H1 (cell line): ENCODE measurements around the gene BEX2. TPM values are rescaled to one million over a fixed set of nuclear protein-coding genes. Genes with fewer than 3 reads are reported as not detected.

ENCODE experiments used
- CTCF ChIA-PET: fragments of 300-600 bp; sonication (Branson Sonifier 250); formaldehyde crosslinking; loops from one replicate; lab custom pipeline; 2021; ENCODE audit not compliant: partially characterized antibody; lab: Charles Lee
- POLR2A ChIA-PET: fragments of 300-600 bp; sonication (Branson Sonifier 250); formaldehyde crosslinking; loops from one replicate; lab custom pipeline; 2021; ENCODE audit warnings: inconsistent platforms; ENCODE audit not compliant: partially characterized antibody; lab: Charles Lee
- DNase-seq, 2 experiments: peaks; one replicate each; pipeline versions ENCODE4 v3.0.0 to v3.0.0-alpha.2; 2010 to 2022; ENCODE audit warnings: low spot score in 2 of 2, low read depth in 1 of 2, mixed read lengths in 1 of 2
- FAIRE-seq: peaks from 2 replicates; lab custom pipeline; 2011; peaks lifted over from hg19 to GRCh38; lab: Jason Lieb, UNC
- H2AFZ ChIP-seq: 2 replicates; pipeline ENCODE4 v1.8.1; 2012; ENCODE audit warnings: low read length, inconsistent platforms
- H2AK5ac ChIP-seq: 2 replicates; pipeline ENCODE4 v1.6.1; 2013; ENCODE audit warnings: low read depth, low read length
- H2BK120ac ChIP-seq: replicated peaks from 2 replicates; pipeline ENCODE3; 2013; ENCODE audit warnings: low read depth, low read length, inconsistent platforms
- H2BK12ac ChIP-seq: 2 replicates; pipeline ENCODE4 v1.6.1; 2013; ENCODE audit warnings: low read depth, low read length
- H2BK15ac ChIP-seq: 2 replicates; pipeline ENCODE4 v1.6.1; 2013; ENCODE audit warnings: low read length
- H2BK20ac ChIP-seq: 2 replicates; pipeline ENCODE4 v1.6.1; 2013; ENCODE audit warnings: low read length
- H2BK5ac ChIP-seq: 2 replicates; pipeline ENCODE4 v1.6.1; 2013; ENCODE audit warnings: low read depth, low read length
- H3K14ac ChIP-seq: 2 replicates; pipeline ENCODE4 v1.6.1; 2013; ENCODE audit warnings: inconsistent platforms; ENCODE audit not compliant: insufficient read length
- H3K18ac ChIP-seq: 2 replicates; pipeline ENCODE4 v1.6.1; 2013; ENCODE audit warnings: low read length; ENCODE audit errors: extremely low read depth
- H3K23ac ChIP-seq: 2 replicates; pipeline ENCODE4 v1.6.1; 2013; ENCODE audit warnings: inconsistent platforms; ENCODE audit not compliant: insufficient read length
- H3K23me2 ChIP-seq: 2 replicates; pipeline ENCODE4 v1.6.1; 2013; ENCODE audit warnings: low read depth, low read length
- H3K27ac ChIP-seq: 2 replicates; pipeline ENCODE4 v1.6.1; 2011; ENCODE audit warnings: low read depth, low read length, inconsistent platforms
- H3K27me3 ChIP-seq, 4 experiments: replicated peaks in 1 of 4; 1 replicate in 1 of 4; 2 replicates in 3 of 4; pipeline versions ENCODE4 v1.6.1 to v1.8.1; 2011 to 2013; ENCODE audit warnings: low read length in 3 of 4, mild to moderate bottlenecking in 3 of 4, inconsistent platforms in 2 of 4, mixed read lengths in 2 of 4, moderate library complexity in 1 of 4; ENCODE audit not compliant: control insufficient read depth in 3 of 4, insufficient read depth in 3 of 4; ENCODE audit errors: extremely low read depth in 1 of 4
- H3K36me3 ChIP-seq, 4 experiments: 2 replicates each; pipeline versions ENCODE4 v1.6.1 to v1.8.1; 2011 to 2013; ENCODE audit warnings: mild to moderate bottlenecking in 4 of 4, low read length in 3 of 4, moderate library complexity in 2 of 4, control low read depth in 1 of 4, inconsistent platforms in 1 of 4; ENCODE audit not compliant: insufficient read depth in 4 of 4, control insufficient read depth in 2 of 4
- H3K4ac ChIP-seq: replicated peaks from 2 replicates; pipeline ENCODE3; 2013; ENCODE audit warnings: low read length, low read depth, mixed read lengths, inconsistent platforms; ENCODE audit not compliant: insufficient read length
- H3K4me1 ChIP-seq, 4 experiments: replicated peaks in 1 of 4; 1 replicate in 1 of 4; 2 replicates in 3 of 4; pipeline versions ENCODE4 v1.6.1 to v1.8.1; 2011 to 2013; ENCODE audit warnings: low read length in 3 of 4, inconsistent platforms in 2 of 4, mixed read lengths in 1 of 4; ENCODE audit not compliant: insufficient read depth in 4 of 4, control insufficient read depth in 3 of 4
- H3K4me2 ChIP-seq, 2 experiments: 2 replicates each; pipeline versions ENCODE4 v1.6.1 to v1.8.1; 2011 to 2013; ENCODE audit warnings: low read depth in 2 of 2, low read length in 2 of 2, control low read depth in 1 of 2, inconsistent platforms in 1 of 2, mild to moderate bottlenecking in 1 of 2; ENCODE audit not compliant: insufficient read depth in 1 of 2
- H3K4me3 ChIP-seq, 4 experiments: fragments of 200-600, 300-600 bp in 1 of 4; sonication (generic), shearing (Covaris generic), sonication (Bioruptor Twin) in 1 of 4; 2 replicates each; pipeline versions ENCODE4 v1.5.1 to v1.8.1; 2011 to 2016; ENCODE audit warnings: low read length in 4 of 4, low read depth in 3 of 4, control low read depth in 2 of 4, inconsistent platforms in 2 of 4, mild to moderate bottlenecking in 2 of 4, mixed read lengths in 1 of 4, moderate library complexity in 1 of 4; ENCODE audit not compliant: insufficient read depth in 2 of 4; ENCODE audit errors: extremely low read depth in 1 of 4
- H3K56ac ChIP-seq: replicated peaks from 2 replicates; pipeline ENCODE3; 2013; ENCODE audit warnings: low read depth, mild to moderate bottlenecking, mixed read lengths, low read length, inconsistent platforms; ENCODE audit not compliant: insufficient read length
- H3K79me1 ChIP-seq: 2 replicates; pipeline ENCODE4 v1.6.1; 2013; ENCODE audit warnings: low read depth, low read length, control low read depth
- H3K79me2 ChIP-seq, 2 experiments: 2 replicates each; pipeline versions ENCODE4 v1.6.1 to v1.8.1; 2012 to 2013; ENCODE audit warnings: low read length in 2 of 2, mild to moderate bottlenecking in 2 of 2, inconsistent platforms in 1 of 2; ENCODE audit not compliant: insufficient read depth in 2 of 2, control insufficient read depth in 1 of 2
- H3K9ac ChIP-seq, 4 experiments: replicated peaks in 1 of 4; 1 replicate in 1 of 4; 2 replicates in 3 of 4; pipeline versions ENCODE4 v1.6.1 to v1.8.1; 2011 to 2013; ENCODE audit warnings: low read depth in 3 of 4, low read length in 3 of 4, control low read depth in 2 of 4, mild to moderate bottlenecking in 2 of 4, moderate library complexity in 2 of 4, inconsistent platforms in 1 of 4; ENCODE audit errors: extremely low read depth in 1 of 4
- H3K9me3 ChIP-seq, 2 experiments: 2 replicates each; pipeline versions ENCODE4 v1.6.1 to v1.8.1; 2012 to 2013; ENCODE audit warnings: mild to moderate bottlenecking in 2 of 2, moderate library complexity in 2 of 2, control low read depth in 1 of 2, inconsistent platforms in 1 of 2, low read depth in 1 of 2, low read length in 1 of 2, mixed read lengths in 1 of 2; ENCODE audit not compliant: insufficient read depth in 2 of 2
- H4K20me1 ChIP-seq, 2 experiments: replicated peaks in 1 of 2; 2 replicates each; pipeline versions ENCODE3 to v1.8.1; 2011 to 2013; ENCODE audit warnings: inconsistent platforms in 2 of 2, low read length in 2 of 2, mild to moderate bottlenecking in 1 of 2; ENCODE audit not compliant: insufficient read depth in 2 of 2, control insufficient read depth in 1 of 2
- H4K5ac ChIP-seq: 2 replicates; pipeline ENCODE4 v1.6.1; 2013; ENCODE audit warnings: low read length, low read depth, mixed read lengths, inconsistent platforms; ENCODE audit not compliant: insufficient read length
- H4K8ac ChIP-seq: 2 replicates; pipeline ENCODE4 v1.8.0; 2013; ENCODE audit warnings: mild to moderate bottlenecking, moderate library complexity, low read length, inconsistent platforms; ENCODE audit not compliant: insufficient read depth; ENCODE audit errors: extremely low read depth
- H4K91ac ChIP-seq: replicated peaks from 2 replicates; pipeline ENCODE3; 2013; ENCODE audit warnings: low read length, mixed read lengths, inconsistent platforms; ENCODE audit not compliant: insufficient read length
- EGR1 ChIP-seq: IDR thresholded peaks from 2 replicates; pipeline ENCODE4 v1.6.1; 2011; ENCODE audit warnings: low read depth, low read length, borderline replicate concordance
- RAD21 ChIP-seq, 2 experiments: IDR thresholded peaks in 1 of 2; conservative IDR thresholded peaks in 1 of 2; 2 replicates each; pipeline ENCODE4 v1.6.1; 2011; ENCODE audit warnings: low read depth in 2 of 2, low read length in 2 of 2, improper control_type of control experiment in 1 of 2, inconsistent platforms in 1 of 2, mild to moderate bottlenecking in 1 of 2, moderate library complexity in 1 of 2
- SAP30 ChIP-seq: fragments of 300-600 bp; sonication (generic); IDR thresholded peaks from 2 replicates; pipeline ENCODE4 v1.7.1; 2012; ENCODE audit warnings: low read length, moderate library complexity, mild to moderate bottlenecking, inconsistent platforms; ENCODE audit not compliant: insufficient read depth, insufficient replicate concordance
- SP4 ChIP-seq: IDR thresholded peaks from 2 replicates; pipeline ENCODE4 v1.6.1; 2012; ENCODE audit warnings: low read length, inconsistent platforms
- WGBS, 2 experiments: shearing (Covaris generic) in 1 of 2; methylation state at CpG; one replicate each; pipeline versions ENCODE4 v1.1.6 to v1.1.7; 2013 to 2015; ENCODE audit warnings: low lambda C conversion rate in 2 of 2, mixed read lengths in 2 of 2, inconsistent platforms in 1 of 2, low coverage in 1 of 2, missing lambda C conversion rate in 1 of 2; ENCODE audit not compliant: insufficient replicate concordance in 2 of 2, insufficient coverage in 1 of 2, insufficient read length in 1 of 2; ENCODE audit errors: extremely low coverage in 1 of 2, missing lambda C conversion rate in 1 of 2; 5-methylcytosine and 5-hydroxymethylcytosine counted together
- polyA plus RNA-seq, 7 experiments: library from polyadenylated mRNA; depleted of rRNA in 3 of 7; stranded (reverse) in 5 of 7; unstranded in 2 of 7; fragments of >200 nt in 5 of 7; fragments of 200-250 nt in 2 of 7; gene quantifications; 1 replicate in 5 of 7; 2 replicates in 1 of 7; 4 replicates in 1 of 7; pipeline versions ENCODE4 v1.2.1 to v1.2.3, GENCODE V29; 2011 to 2013; ENCODE audit warnings: missing spikeins in 2 of 7, mixed read lengths in 2 of 7
- total RNA-seq: library from RNA; stranded (reverse); fragmentation: NEBNext Ultra II Directional; extraction: Animal tissue kit (Norgen Biotek cat#: 25700); gene quantifications from 2 replicates; pipeline ENCODE4 v1.2.1, GENCODE V29; 2021
- TF ChIP-seq, protein P1 (sequence below): IDR thresholded peaks from 2 replicates; pipeline ENCODE4 v1.6.1; 2011; ENCODE audit warnings: low read length, improper control_type of control experiment

The BEX2 gene
- total and polyA plus RNA-seq, 2 of the 8 experiments (the other 6 are each of a cell fraction or from before 2014, with no cell fraction given): 53.8 to 60.2 TPM

DNA sequence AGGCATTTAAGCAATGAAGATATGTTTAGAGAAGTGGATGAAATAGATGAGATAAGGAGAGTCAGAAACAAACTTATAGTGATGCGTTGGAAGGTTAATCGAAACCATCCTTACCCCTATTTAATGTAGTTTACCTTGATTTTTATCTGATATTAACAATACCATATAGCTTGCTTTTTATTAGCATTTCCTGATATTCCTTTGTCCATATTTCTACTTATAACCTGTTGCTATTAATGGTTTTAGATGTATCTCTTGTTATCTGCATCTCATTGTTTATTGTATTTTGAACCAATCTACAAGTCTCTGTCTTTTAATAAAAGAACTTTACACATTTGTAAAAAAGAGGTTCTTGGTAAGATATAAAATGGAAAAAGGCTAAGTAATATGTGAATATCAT, 47.1 kb upstream of the BEX2 start:
- ChIA-PET POLR2A (interaction anchor here (1.0 to 3.1 kb wide), 8 partner anchors 10 to 104 kb away, joined by 3 to 30 read pairs (median 8); partner anchors contain the start of genes BEX3 and TCEAL7), CTCF (interaction anchor here (0.9 kb wide), 1 partner anchor 106 kb away, joined by 3 read pairs; no protein-coding TSS in a partner anchor)
- H3K18ac ChIP-seq: no peak overlapping the region
- H2BK5ac ChIP-seq: no peak overlapping the region
- H3K4me1 ChIP-seq: no peaks in the 10 kb centered on the region
- FAIRE-seq (no peak), DNase-seq (no peak)
- peaks cover 0 to 9% (median 0%) of the 10 kb centered on the region in 4 experiments; a peak in 1 of 8 replicates for H3K36me3 ChIP-seq
- H2BK12ac ChIP-seq: no peak overlapping the region
- no peak overlapping the region for H3K56ac ChIP-seq
- H2AFZ ChIP-seq: no peak overlapping the region
- peak overlapping the region in 1 of 2 experiments; percentile 74; a peak in 2 of 4 replicates for H3K4me2 ChIP-seq
- H3K79me1 ChIP-seq: no peaks in the 10 kb centered on the region
- no peak overlapping the region for H4K8ac ChIP-seq
- peaks cover 0 to 5% of the 10 kb centered on the region in 2 experiments; a peak in 1 of 4 replicates for H3K79me2 ChIP-seq
- H2BK15ac ChIP-seq: no peak overlapping the region
- no peak overlapping the region for H3K9ac ChIP-seq
- H3K4ac ChIP-seq: no peak overlapping the region
- no peak overlapping the region for H3K14ac ChIP-seq
- no peaks in the 10 kb centered on the region for H3K27me3 ChIP-seq
- H4K20me1 ChIP-seq: no peaks in the 10 kb centered on the region
- peak overlapping the region in 2 of 4 experiments; percentile 80 to 94; a peak in 4 of 8 replicates for H3K4me3 ChIP-seq
- TF ChIP-seq SAP30 (no peak), SP4 (no peak), RAD21 (IDR thresholded peaks at IDR 0.05 in 1 of 2, conservative IDR thresholded peaks at IDR 0.05 in 1 of 2; ENCODE audit: low read depth in 2 of 2, low read length in 2 of 2) (no peak), EGR1 (no peak)
- TF ChIP-seq, protein P1, sequence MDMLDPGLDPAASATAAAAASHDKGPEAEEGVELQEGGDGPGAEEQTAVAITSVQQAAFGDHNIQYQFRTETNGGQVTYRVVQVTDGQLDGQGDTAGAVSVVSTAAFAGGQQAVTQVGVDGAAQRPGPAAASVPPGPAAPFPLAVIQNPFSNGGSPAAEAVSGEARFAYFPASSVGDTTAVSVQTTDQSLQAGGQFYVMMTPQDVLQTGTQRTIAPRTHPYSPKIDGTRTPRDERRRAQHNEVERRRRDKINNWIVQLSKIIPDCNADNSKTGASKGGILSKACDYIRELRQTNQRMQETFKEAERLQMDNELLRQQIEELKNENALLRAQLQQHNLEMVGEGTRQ: no peak
- no peak overlapping the region for H3K27ac ChIP-seq
- H2BK20ac ChIP-seq: no peak overlapping the region
- no peak overlapping the region for H2BK120ac ChIP-seq
- H4K91ac ChIP-seq: no peak overlapping the region
- H2AK5ac ChIP-seq: no peak overlapping the region
- H3K9me3 ChIP-seq: no peaks in the 10 kb centered on the region
- no peak overlapping the region for H3K23ac ChIP-seq
- H4K5ac ChIP-seq: no peak overlapping the region
- WGBS, 2 experiments: 94% methylated on average over 2 of the region's 2 CpGs; no CpG with 5 or more reads in 1 of the 2 experiments
- no peaks in the 10 kb centered on the region; the same call in 1 of the 2 replicates for H3K23me2 ChIP-seq
